IMR-90 (cell line): ENCODE data around the gene APOC4. TPM values are rescaled to one million over a fixed set of nuclear protein-coding genes. Genes with fewer than 3 reads are reported as not detected.

Experiments used
- ATAC-seq: fragments of 200-7000 bp; cut with Tn5 transposase; 2 replicates; pipeline ENCODE4 v1.9.1; 2020; ENCODE audit warnings: low read depth, mild to moderate bottlenecking, moderate library complexity
- BruUV-seq: library from RNA; stranded (reverse); fragments of 400-500 nt; replicated peaks from 2 replicates; lab custom pipeline; 2021; lab: Mats Ljungman, UMichigan
- CTCF ChIA-PET: fragments of 300-600 bp; formaldehyde crosslinking; extraction: SDS; loops from one replicate; lab custom pipeline; 2021; ENCODE audit warnings: antibody characterized with exemption; lab: Yijun Ruan, JAX
- POLR2A ChIA-PET: fragments of 300-600 bp; sonication (Branson Sonifier 250); formaldehyde crosslinking; loops from one replicate; lab custom pipeline; 2022; ENCODE audit warnings: antibody characterized with exemption; ENCODE audit not compliant: unreplicated experiment; lab: Charles Lee
- DNase-seq: peaks from one replicate; pipeline ENCODE4 v3.0.0; 2013
- H2AFZ ChIP-seq: replicated peaks from 2 replicates; pipeline ENCODE3; 2013; ENCODE audit warnings: low read length, mild to moderate bottlenecking; ENCODE audit not compliant: poor library complexity
- H2AK5ac ChIP-seq: 2 replicates; pipeline ENCODE4 v1.6.1; 2013; ENCODE audit warnings: low read depth, low read length, inconsistent platforms
- H2AK9ac ChIP-seq: replicated peaks from 2 replicates; pipeline ENCODE3; 2013; ENCODE audit warnings: mild to moderate bottlenecking, low read depth, low read length, moderate library complexity; ENCODE audit not compliant: poor library complexity
- H2BK120ac ChIP-seq: 2 replicates; pipeline ENCODE4 v1.6.1; 2013; ENCODE audit warnings: low read depth, low read length, inconsistent platforms
- H2BK15ac ChIP-seq: 3 replicates; pipeline ENCODE4 v1.6.1; 2013; ENCODE audit warnings: low read depth, low read length, inconsistent platforms
- H2BK20ac ChIP-seq: 2 replicates; pipeline ENCODE4 v1.6.1; 2013; ENCODE audit warnings: low read depth, mild to moderate bottlenecking, inconsistent platforms, low read length, moderate library complexity
- H2BK5ac ChIP-seq: 2 replicates; pipeline ENCODE4 v1.6.1; 2013; ENCODE audit warnings: mild to moderate bottlenecking, low read depth, low read length, inconsistent platforms; ENCODE audit not compliant: poor library complexity, severe bottlenecking
- H3K14ac ChIP-seq: replicated peaks from 2 replicates; pipeline ENCODE4 v1.6.1; 2013; ENCODE audit warnings: low read depth, low read length, inconsistent platforms
- H3K18ac ChIP-seq: 2 replicates; pipeline ENCODE4 v1.6.1; 2013; ENCODE audit warnings: low read depth, low read length, control low read depth
- H3K23ac ChIP-seq: 2 replicates; pipeline ENCODE4 v1.6.1; 2013; ENCODE audit warnings: low read depth, low read length, inconsistent platforms
- H3K27ac ChIP-seq: 2 replicates; pipeline ENCODE4 v1.5.1; 2013; ENCODE audit warnings: mild to moderate bottlenecking, control low read depth, low read length; ENCODE audit not compliant: insufficient read depth
- H3K27me3 ChIP-seq: 2 replicates; pipeline ENCODE4 v1.6.1; 2013; ENCODE audit warnings: low read length; ENCODE audit not compliant: control insufficient read depth, insufficient read depth
- H3K36me3 ChIP-seq: 2 replicates; pipeline ENCODE4 v1.6.1; 2013; ENCODE audit warnings: low read length, mixed read lengths; ENCODE audit not compliant: control insufficient read depth, insufficient read depth
- H3K4ac ChIP-seq: 2 replicates; pipeline ENCODE4 v1.6.1; 2013; ENCODE audit warnings: low read depth, low read length, inconsistent platforms
- H3K4me1 ChIP-seq: 2 replicates; pipeline ENCODE4 v1.6.1; 2013; ENCODE audit warnings: low read length, mixed read lengths; ENCODE audit not compliant: control insufficient read depth, insufficient read depth
- H3K4me2 ChIP-seq: 2 replicates; pipeline ENCODE4 v1.6.1; 2013; ENCODE audit warnings: low read depth, mild to moderate bottlenecking, control low read depth, low read length, moderate library complexity
- H3K4me3 ChIP-seq: 2 replicates; pipeline ENCODE4 v1.5.1; 2013; ENCODE audit warnings: low read depth, mild to moderate bottlenecking, control low read depth, low read length, moderate library complexity; ENCODE audit not compliant: insufficient read depth
- H3K56ac ChIP-seq: 2 replicates; pipeline ENCODE4 v1.6.1; 2013; ENCODE audit warnings: low read length, inconsistent platforms; ENCODE audit not compliant: insufficient read depth; ENCODE audit errors: extremely low read depth
- H3K79me1 ChIP-seq, 2 experiments: 2 replicates each; pipeline ENCODE4 v1.6.1; 2013; ENCODE audit warnings: low read length in 2 of 2, inconsistent platforms in 1 of 2, low read depth in 1 of 2
- H3K9ac ChIP-seq: 2 replicates; pipeline ENCODE4 v1.6.1; 2013; ENCODE audit warnings: low read depth, low read length, control low read depth
- H3K9me1 ChIP-seq: 2 replicates; pipeline ENCODE4 v1.6.1; 2013; ENCODE audit warnings: low read length, inconsistent platforms; ENCODE audit not compliant: insufficient read depth
- H3K9me3 ChIP-seq: 2 replicates; pipeline ENCODE4 v1.6.1; 2013; ENCODE audit warnings: low read length; ENCODE audit not compliant: control insufficient read depth, insufficient read depth
- H4K20me1 ChIP-seq: 2 replicates; pipeline ENCODE4 v1.6.1; 2013; ENCODE audit warnings: low read length, inconsistent platforms; ENCODE audit not compliant: insufficient read depth
- H4K5ac ChIP-seq: 2 replicates; pipeline ENCODE4 v1.6.1; 2013; ENCODE audit warnings: mild to moderate bottlenecking, low read depth, low read length, control low read depth
- H4K8ac ChIP-seq, 2 experiments: 2 replicates each; pipeline ENCODE4 v1.6.1; 2013; ENCODE audit warnings: low read depth in 2 of 2, low read length in 2 of 2, control low read depth in 1 of 2, inconsistent platforms in 1 of 2
- H4K91ac ChIP-seq: 2 replicates; pipeline ENCODE4 v1.6.1; 2013; ENCODE audit warnings: low read depth, low read length, inconsistent platforms; ENCODE audit not compliant: insufficient read depth
- BHLHE40 ChIP-seq: fragments of 150-350 bp; IDR thresholded peaks from 2 replicates; pipeline ENCODE4 v1.6.1; 2016; ENCODE audit warnings: mild to moderate bottlenecking, low read depth, low read length
- CEBPB ChIP-seq: IDR thresholded peaks from 2 replicates; pipeline ENCODE4 v1.6.1; 2012; ENCODE audit warnings: low read depth, low read length, improper control_type of control experiment
- CHD1 ChIP-seq: IDR thresholded peaks from 2 replicates; pipeline ENCODE4 v1.6.1; 2012; ENCODE audit warnings: low read depth, low read length, improper control_type of control experiment
- CTCF ChIP-seq: conservative IDR thresholded peaks from 2 replicates; pipeline ENCODE4 v1.5.1; 2012; ENCODE audit warnings: mild to moderate bottlenecking, low read depth, low read length, improper control_type of control experiment
- FOS ChIP-seq: fragments of 150-350 bp; IDR thresholded peaks from 2 replicates; pipeline ENCODE4 v1.6.1; 2016; ENCODE audit warnings: low read depth, low read length
- MAFK ChIP-seq: IDR thresholded peaks from 2 replicates; pipeline ENCODE4 v1.6.1; 2012; ENCODE audit warnings: low read depth, low read length, improper control_type of control experiment
- MAZ ChIP-seq: IDR thresholded peaks from 2 replicates; pipeline ENCODE4 v1.6.1; 2012; ENCODE audit warnings: low read depth, mild to moderate bottlenecking, low read length, improper control_type of control experiment, moderate library complexity, borderline replicate concordance
- MXI1 ChIP-seq: IDR thresholded peaks from 2 replicates; pipeline ENCODE4 v1.6.1; 2012; ENCODE audit warnings: low read depth, mild to moderate bottlenecking, low read length, moderate library complexity, borderline replicate concordance
- NFE2L2 ChIP-seq: fragments of 150-350 bp; IDR thresholded peaks from 2 replicates; pipeline ENCODE4 v1.6.1; 2016; ENCODE audit warnings: low read depth, mild to moderate bottlenecking, low read length
- POLR2A ChIP-seq: IDR thresholded peaks from 2 replicates; pipeline ENCODE4 v1.6.1; 2012; ENCODE audit warnings: mild to moderate bottlenecking, low read depth, low read length
- RAD21 ChIP-seq: IDR thresholded peaks from 2 replicates; pipeline ENCODE4 v1.6.1; 2012; ENCODE audit warnings: low read length, improper control_type of control experiment
- RCOR1 ChIP-seq: IDR thresholded peaks from 2 replicates; pipeline ENCODE4 v1.6.1; 2012; ENCODE audit warnings: mild to moderate bottlenecking, low read length, improper control_type of control experiment; ENCODE audit not compliant: insufficient replicate concordance
- RFX5 ChIP-seq: IDR thresholded peaks from 2 replicates; pipeline ENCODE4 v1.8.0; 2012; ENCODE audit warnings: low read depth, mild to moderate bottlenecking, low read length, moderate library complexity
- SMC3 ChIP-seq: fragments of 150-350 bp; IDR thresholded peaks from 2 replicates; pipeline ENCODE4 v1.6.1; 2016; ENCODE audit warnings: low read depth, mild to moderate bottlenecking, antibody characterized with exemption, low read length, moderate library complexity
- WGBS, 2 experiments: methylation state at CpG; one replicate each; pipeline versions ENCODE4 v1.1.5 to v1.1.7; 2013; ENCODE audit warnings: missing lambda C conversion rate in 2 of 2; ENCODE audit not compliant: insufficient read length in 1 of 2; ENCODE audit errors: extremely low coverage in 2 of 2; 5-methylcytosine and 5-hydroxymethylcytosine counted together
- dilution Hi-C: fragments of 300-500 bp; cut with HindIII; formaldehyde crosslinking; loops from one replicate; pipeline ENCODE4 v1.14.3; 2018; ENCODE audit warnings: low sequenced_read_pairs; ENCODE audit not compliant: unreplicated experiment
- in situ Hi-C: fragments of 300-500 bp; cut with MboI; formaldehyde crosslinking; loops from 3 replicates; pipeline ENCODE4 v1.14.3; 2019; ENCODE audit warnings: low sequenced_read_pairs, inconsistent platforms, mixed read lengths
- intact Hi-C: fragments of 100-400 bp; cut with micrococcal nuclease; formaldehyde crosslinking; loops from 2 replicates; pipeline ENCODE4 v1.10.0; 2022
- polyA plus RNA-seq, 3 experiments: library from polyadenylated mRNA; depleted of rRNA; stranded (reverse); fragments of >200 nt; gene quantifications; 2 replicates each; pipeline ENCODE4 v1.2.3, GENCODE V29; 2012; ENCODE audit warnings: low replicate concordance in 1 of 3
- total RNA-seq: library from RNA; depleted of rRNA; stranded (reverse); fragments of >200 nt; gene quantifications from 2 replicates; pipeline ENCODE4 v1.2.3, GENCODE V29; 2012
- TF ChIP-seq, protein P1 (sequence below): fragments of 150-350 bp; IDR thresholded peaks from 2 replicates; pipeline ENCODE4 v1.6.1; 2017; ENCODE audit warnings: mild to moderate bottlenecking, antibody characterized with exemption, low read length, low read depth
- TF ChIP-seq, protein P2 (sequence below): fragments of 150-350 bp; IDR thresholded peaks from 2 replicates; pipeline ENCODE4 v1.6.1; 2016; ENCODE audit warnings: low read depth, mild to moderate bottlenecking, low read length, moderate library complexity, borderline replicate concordance

Gene APOC4
- total and polyA plus RNA-seq, 2 of the 4 experiments (the other 2 are of a cell fraction), result not detected

DNA sequence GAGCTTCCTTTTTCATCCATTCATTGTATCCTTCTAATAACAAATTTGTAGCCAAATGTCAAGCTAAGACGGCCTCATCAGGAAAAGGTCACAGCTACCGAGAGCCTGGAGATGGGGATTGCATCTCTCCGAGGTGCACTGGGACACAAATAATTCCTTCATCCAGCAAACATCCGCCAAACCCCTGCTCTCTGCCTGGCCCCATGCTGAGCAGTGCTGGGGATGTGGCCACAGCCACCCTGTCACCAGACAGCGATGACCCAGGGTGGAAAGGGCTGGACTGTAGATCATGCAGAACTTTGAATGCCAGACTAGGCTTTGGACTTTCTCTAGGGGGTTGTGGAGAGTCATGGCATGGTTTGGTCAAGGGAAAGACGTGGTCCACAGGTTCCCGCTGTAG, 49.1 kb upstream of the APOC4 start:
- ATAC-seq (no peak), DNase-seq (no peak)
- Histone ChIP-seq H3K23ac (no peak overlapping the region), H4K20me1 (peaks cover 10% of the 10 kb centered on the region), H4K8ac (no peak overlapping the region), H2BK15ac (no peak overlapping the region), H2AK5ac (no peak overlapping the region), H4K91ac (no peak overlapping the region), H3K4ac (no peak overlapping the region), H3K56ac (no peak overlapping the region), H3K36me3 (peaks cover 45% of the 10 kb centered on the region), H3K27ac (no peak overlapping the region), H4K5ac (no peak overlapping the region), H3K9me1 (peaks cover 7% of the 10 kb centered on the region), H3K18ac (no peak overlapping the region), H2BK5ac (no peak overlapping the region), H3K14ac (no peak overlapping the region), H3K9ac (no peak overlapping the region), H3K4me1 (peaks cover 4% of the 10 kb centered on the region), H3K27me3 (no peaks in the 10 kb centered on the region), H3K4me2 (no peak overlapping the region), H2AK9ac (no peak overlapping the region), H2AFZ (no peak overlapping the region), H3K4me3 (no peak overlapping the region), H3K9me3 (no peaks in the 10 kb centered on the region), H2BK20ac (no peak overlapping the region), H3K79me1 (peaks cover 20 to 43% of the 10 kb centered on the region in 2 experiments), H2BK120ac (no peak overlapping the region)
- in situ Hi-C loops (no loop called here), intact Hi-C loops (no loop called here), dilution Hi-C loops (no loop called here)
- ChIA-PET CTCF (interaction anchor here (0.8 kb wide), 1 partner anchor 59 kb away, joined by 4 read pairs; no protein-coding TSS in a partner anchor), POLR2A (no interaction called here)
- WGBS, 2 experiments, result 100% methylated on average over 3 of the region's 7 CpGs; no CpG with 5 or more reads in 1 of the 2 experiments
- no peak for TF ChIP-seq MXI1
- no peak for TF ChIP-seq FOS
- no peak for TF ChIP-seq RAD21
- TF ChIP-seq POLR2A, result no peak
- no peak for TF ChIP-seq CTCF
- TF ChIP-seq MAFK, result no peak
- TF ChIP-seq, protein P1, sequence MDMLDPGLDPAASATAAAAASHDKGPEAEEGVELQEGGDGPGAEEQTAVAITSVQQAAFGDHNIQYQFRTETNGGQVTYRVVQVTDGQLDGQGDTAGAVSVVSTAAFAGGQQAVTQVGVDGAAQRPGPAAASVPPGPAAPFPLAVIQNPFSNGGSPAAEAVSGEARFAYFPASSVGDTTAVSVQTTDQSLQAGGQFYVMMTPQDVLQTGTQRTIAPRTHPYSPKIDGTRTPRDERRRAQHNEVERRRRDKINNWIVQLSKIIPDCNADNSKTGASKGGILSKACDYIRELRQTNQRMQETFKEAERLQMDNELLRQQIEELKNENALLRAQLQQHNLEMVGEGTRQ, result no peak
- TF ChIP-seq CEBPB, result no peak
- no peak for TF ChIP-seq RFX5
- TF ChIP-seq BHLHE40, result no peak
- no peak for TF ChIP-seq RCOR1
- TF ChIP-seq MAZ, result no peak
- no peak for TF ChIP-seq CHD1
- TF ChIP-seq SMC3, result no peak
- TF ChIP-seq, protein P2, sequence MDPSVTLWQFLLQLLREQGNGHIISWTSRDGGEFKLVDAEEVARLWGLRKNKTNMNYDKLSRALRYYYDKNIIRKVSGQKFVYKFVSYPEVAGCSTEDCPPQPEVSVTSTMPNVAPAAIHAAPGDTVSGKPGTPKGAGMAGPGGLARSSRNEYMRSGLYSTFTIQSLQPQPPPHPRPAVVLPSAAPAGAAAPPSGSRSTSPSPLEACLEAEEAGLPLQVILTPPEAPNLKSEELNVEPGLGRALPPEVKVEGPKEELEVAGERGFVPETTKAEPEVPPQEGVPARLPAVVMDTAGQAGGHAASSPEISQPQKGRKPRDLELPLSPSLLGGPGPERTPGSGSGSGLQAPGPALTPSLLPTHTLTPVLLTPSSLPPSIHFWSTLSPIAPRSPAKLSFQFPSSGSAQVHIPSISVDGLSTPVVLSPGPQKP, result no peak
- no peak for TF ChIP-seq NFE2L2
- BruUV-seq, result no TSS peak
